ENCODE results near the gene STK38L. TPM values are rescaled to one million over a fixed set of nuclear protein-coding genes. Genes with fewer than 3 reads are reported as not detected.

The STK38L gene
- total and polyA plus RNA-seq, 9 of the 15 experiments (the other 6 are each of a cell fraction or from before 2014, with no cell fraction given): 2.6 to 10.7 (median 6.9) TPM

DNA sequence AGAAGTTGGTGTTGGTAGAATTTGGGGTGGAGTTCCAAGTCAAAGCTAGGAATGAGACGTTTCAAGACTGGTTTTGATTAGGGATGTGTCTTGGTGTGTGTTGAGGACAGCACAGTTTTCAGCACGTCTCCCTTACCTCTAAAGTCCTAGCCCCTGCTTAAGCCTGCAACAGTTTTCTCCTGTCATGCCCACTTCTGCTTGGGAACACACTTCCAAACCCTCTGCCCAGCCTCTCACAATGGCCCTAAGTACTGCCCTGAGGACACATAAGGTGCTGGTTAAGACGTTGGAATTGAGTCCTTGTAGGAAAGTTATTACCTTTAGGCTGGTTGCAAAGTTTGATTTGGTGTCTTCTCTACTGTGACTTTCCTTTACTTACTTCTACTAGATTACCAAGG, 87.8 kb downstream of the STK38L start:
- Histone ChIP-seq H3K4me2 (ENCODE audit: insufficient read depth, low read length) (no peak overlapping the region), H3K27ac (ENCODE audit: extremely low read depth, low read depth, low read length) (no peak overlapping the region), H3K4me3 (no peak overlapping the region), H3K36me3 (ENCODE audit: control insufficient read depth, insufficient read depth, low read length) (no peaks in the 10 kb centered on the region), H3K4me1 (replicated peaks in 1 of 2; ENCODE audit: control insufficient read depth in 2 of 2, insufficient read depth in 2 of 2, low read length in 2 of 2) (peaks cover 11 to 13% of the 10 kb centered on the region in 2 experiments; a peak in 3 of 5 replicates), H4K20me1 (replicated peaks; ENCODE audit: control insufficient read depth, insufficient read depth, low read length) (no peaks in the 10 kb centered on the region), H3K79me2 (ENCODE audit: control insufficient read depth, insufficient read depth, low read length) (no peaks in the 10 kb centered on the region), H3K9me1 (ENCODE audit: control insufficient read depth, insufficient read depth, low read length) (no peaks in the 10 kb centered on the region), H2AFZ (ENCODE audit: low read depth, low read length) (no peak overlapping the region; the same call in 1 of the 2 replicates), H3K9me3 (replicated peaks; ENCODE audit: control insufficient read depth, insufficient read depth, low read depth, low read length) (no peaks in the 10 kb centered on the region), H3K27me3 (ENCODE audit: control insufficient read depth in 2 of 2, insufficient read depth in 2 of 2, low read length in 2 of 2) (peaks cover 25 to 27% of the 10 kb centered on the region in 2 experiments), H3K9ac (ENCODE audit: insufficient read depth in 1 of 2, low read depth in 2 of 2, low read length in 2 of 2) (no peak overlapping the region)
- DNase-seq (ENCODE audit: extremely low read depth in 1 of 4, low spot score in 3 of 4) (no peak), FAIRE-seq (no peak), ATAC-seq (no peak)
- CTCF ChIA-PET (ENCODE audit: low intra/inter-chr PET ratio): no interaction called here
- POLR2A ChIA-PET: no interaction called here
- in situ Hi-C loops (cut with MboI) (no loop called here), intact Hi-C loops (cut with micrococcal nuclease) (no loop called here)
- BruUV-seq (replicated peaks): no TSS peak
- TF ChIP-seq ZNF184 (CRISPR knock-in tag; IDR thresholded peaks at IDR 0.05): no peak
- TF ChIP-seq DNMT1 (IDR thresholded peaks at IDR 0.05): no peak
- no peak for TF ChIP-seq POLR2G (IDR thresholded peaks at IDR 0.05; ENCODE audit: low read depth, low read length)
- no peak for TF ChIP-seq HMGN3 (IDR thresholded peaks at IDR 0.05; ENCODE audit: borderline replicate concordance, extremely low read depth, insufficient read length, low read depth, low read length)
- TF ChIP-seq ZNF561 (CRISPR knock-in tag; conservative IDR thresholded peaks at IDR 0.05): no peak
- TF ChIP-seq, protein P1, sequence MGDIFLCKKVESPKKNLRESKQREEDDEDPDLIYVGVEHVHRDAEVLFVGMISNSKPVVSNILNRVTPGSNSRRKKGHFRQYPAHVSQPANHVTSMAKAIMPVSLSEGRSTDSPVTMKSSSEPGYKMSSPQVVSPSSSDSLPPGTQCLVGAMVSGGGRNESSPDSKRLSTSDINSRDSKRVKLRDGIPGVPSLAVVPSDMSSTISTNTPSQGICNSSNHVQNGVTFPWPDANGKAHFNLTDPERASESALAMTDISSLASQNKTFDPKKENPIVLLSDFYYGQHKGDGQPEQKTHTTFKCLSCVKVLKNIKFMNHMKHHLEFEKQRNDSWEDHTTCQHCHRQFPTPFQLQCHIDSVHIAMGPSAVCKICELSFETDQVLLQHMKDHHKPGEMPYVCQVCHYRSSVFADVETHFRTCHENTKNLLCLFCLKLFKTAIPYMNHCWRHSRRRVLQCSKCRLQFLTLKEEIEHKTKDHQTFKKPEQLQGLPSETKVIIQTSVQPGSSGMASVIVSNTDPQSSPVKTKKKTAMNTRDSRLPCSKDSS (IDR thresholded peaks at IDR 0.05; ENCODE audit: low read depth, partially characterized antibody): no peak
- TF ChIP-seq CBFA2T2 (conservative IDR thresholded peaks at IDR 0.05): no peak
- 9% methylated on average over 3 of the region's 3 CpGs for WGBS (ENCODE audit: insufficient coverage, low coverage, missing lambda C conversion rate)

Measured in K562 (cell line).